SK-N-DZ (cell line): ENCODE results near the gene PCDHGB5.
A peak's percentile ranks its signal among the peaks of the same experiment; 100 is the strongest.
"Not testable (repeated sequence)": the region's sequence is repeated elsewhere in the genome, so short reads cannot be mapped to it uniquely, and the experiment has no call there.

Source experiments
- DNase-seq: peaks from one replicate; pipeline ENCODE4 v3.0.0-alpha.2; 2015; ENCODE audit warnings: low spot score

The PCDHGB5 gene

DNA sequence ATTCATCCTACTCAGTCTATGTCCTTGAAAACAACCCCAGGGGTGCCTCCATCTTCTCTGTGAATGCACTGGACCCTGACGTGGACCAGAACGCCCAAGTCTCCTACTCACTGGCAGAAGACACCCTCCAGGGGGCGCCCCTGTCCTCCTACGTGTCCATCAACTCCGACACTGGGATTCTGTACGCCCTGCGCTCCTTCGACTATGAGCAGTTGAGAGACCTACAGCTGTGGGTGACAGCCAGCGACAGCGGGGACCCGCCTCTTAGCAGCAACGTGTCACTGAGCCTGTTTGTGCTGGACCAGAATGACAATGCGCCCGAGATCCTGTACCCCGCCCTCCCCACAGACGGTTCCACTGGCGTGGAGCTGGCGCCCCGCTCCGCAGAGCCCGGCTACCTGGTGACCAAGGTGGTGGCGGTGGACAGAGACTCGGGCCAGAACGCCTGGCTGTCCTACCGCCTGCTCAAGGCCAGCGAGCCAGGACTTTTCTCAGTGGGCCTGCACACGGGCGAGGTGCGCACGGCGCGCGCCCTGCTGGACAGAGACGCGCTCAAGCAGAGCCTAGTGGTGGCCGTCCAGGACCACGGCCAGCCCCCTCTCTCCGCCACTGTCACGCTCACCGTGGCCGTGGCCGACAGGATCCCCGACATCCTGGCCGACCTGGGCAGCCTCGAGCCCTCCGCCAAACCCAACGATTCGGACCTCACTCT, 22.1 kb upstream of the PCDHGB5 start:
- not testable (repeated sequence) for DNase-seq

DNA sequence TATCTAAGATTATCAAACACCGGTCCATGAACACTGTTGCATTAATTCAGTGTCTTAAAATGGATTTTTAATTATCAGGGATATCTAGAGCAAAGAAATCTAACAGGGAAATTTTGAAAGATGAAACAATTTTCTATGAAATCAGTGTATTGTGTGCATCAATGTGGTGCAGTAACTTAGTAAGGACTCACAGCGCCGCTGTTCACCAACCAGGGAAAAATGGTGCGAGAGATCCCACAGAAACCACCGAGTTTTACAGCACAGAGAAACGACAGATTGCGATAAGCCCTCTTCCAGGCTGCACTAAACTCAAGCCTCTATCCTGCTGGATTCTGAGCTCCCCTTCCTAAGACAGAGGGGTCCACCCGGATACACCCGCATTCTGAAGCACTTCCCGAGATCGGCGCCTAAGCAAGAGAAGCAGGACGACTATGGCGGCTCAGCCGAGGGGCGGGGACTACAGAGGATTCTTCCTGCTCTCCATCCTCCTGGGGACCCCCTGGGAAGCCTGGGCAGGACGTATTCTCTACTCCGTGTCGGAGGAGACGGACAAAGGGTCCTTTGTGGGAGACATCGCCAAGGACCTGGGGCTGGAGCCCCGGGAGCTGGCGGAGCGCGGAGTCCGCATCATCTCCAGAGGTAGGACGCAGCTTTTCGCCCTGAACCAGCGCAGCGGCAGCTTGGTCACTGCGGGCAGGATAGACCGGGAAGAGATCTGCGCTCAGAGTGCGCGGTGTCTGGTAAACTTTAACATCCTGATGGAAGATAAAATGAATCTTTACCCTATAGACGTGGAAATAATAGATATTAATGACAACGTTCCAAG, 15.1 kb upstream of the PCDHGB5 start, which contains the start of gene PCDHGA7:
Gene PCDHGA7, plus strand, starts transcription at position 274 of the 826 bp plus-strand sequence. Its CDS starts 158 bp downstream, at position 432.
- DNase-seq, result no peak

DNA sequence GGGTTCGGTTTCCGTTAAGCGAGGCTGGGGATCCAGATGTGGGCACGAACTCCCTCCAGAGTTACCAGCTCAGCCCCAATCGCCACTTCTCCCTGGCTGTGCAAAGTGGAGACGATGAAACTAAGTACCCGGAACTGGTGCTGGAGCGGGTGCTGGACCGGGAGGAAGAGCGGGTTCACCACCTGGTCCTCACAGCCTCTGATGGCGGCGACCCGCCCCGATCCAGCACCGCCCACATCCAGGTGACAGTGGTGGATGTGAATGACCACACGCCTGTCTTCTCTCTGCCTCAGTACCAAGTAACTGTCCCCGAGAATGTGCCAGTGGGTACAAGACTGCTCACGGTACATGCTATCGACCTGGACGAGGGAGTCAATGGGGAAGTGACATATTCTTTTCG, 14.4 kb upstream of the PCDHGB5 start:
- no peak for DNase-seq

DNA sequence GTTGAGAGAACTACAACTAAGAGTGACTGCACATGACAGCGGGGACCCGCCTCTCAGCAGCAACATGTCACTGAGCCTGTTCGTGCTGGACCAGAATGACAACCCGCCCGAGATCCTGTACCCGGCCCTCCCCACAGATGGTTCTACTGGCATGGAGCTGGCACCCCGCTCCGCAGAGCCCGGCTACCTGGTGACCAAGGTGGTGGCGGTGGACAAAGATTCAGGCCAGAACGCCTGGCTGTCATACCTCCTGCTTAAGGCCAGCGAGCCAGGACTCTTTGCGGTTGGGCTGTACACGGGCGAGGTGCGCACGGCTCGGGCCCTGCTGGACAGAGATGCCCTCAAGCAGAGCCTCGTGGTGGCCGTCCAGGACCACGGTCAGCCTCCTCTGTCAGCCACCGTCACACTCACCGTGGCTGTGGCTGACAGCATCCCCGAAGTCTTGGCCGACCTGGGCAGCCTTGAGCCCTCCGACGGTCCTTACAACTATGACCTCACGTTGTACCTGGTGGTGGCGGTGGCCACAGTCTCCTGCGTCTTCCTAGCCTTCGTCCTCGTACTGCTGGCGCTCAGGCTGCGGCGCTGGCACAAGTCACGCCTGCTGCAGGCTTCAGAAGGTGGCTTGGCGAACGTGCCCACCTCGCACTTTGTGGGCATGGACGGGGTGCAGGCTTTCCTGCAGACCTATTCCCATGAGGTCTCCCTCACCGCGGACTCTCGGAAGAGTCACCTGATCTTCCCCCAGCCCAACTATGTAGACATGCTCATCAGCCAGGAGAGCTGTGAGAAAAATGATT, 13.1 kb upstream of the PCDHGB5 start:
- no peak for DNase-seq

DNA sequence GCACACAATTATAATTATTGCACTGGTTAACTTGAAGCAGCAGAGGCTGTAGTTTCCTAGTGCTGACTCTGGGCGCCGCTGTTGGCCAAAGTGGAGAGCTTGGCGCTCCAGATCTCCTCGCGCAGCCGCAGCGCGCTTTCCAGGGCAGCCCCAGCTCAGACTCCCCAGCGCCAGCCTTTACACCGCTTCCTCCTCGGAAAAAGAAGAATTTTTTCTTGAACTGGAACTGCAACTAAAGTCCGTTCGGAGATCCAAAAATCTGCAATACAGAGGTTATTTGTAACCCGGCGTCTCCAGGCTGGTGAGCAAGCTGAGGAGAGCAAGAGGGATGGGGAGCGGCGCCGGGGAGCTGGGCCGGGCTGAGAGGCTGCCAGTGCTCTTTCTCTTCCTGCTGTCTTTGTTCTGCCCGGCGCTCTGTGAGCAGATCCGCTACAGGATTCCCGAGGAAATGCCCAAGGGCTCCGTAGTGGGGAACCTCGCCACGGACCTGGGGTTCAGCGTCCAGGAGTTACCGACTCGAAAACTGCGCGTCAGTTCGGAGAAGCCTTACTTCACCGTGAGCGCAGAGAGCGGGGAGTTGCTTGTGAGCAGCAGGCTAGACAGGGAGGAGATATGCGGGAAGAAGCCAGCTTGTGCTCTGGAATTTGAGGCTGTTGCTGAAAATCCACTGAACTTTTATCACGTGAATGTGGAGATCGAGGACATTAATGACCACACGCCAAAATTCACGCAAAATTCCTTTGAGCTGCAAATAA, 10.0 kb upstream of the PCDHGB5 start, which contains the start of gene PCDHGB4:
Gene PCDHGB4, plus strand, starts transcription at position 142 of the 755 bp plus-strand sequence. Its CDS starts 187 bp downstream, at position 329.
- DNase-seq, result not testable (repeated sequence)

DNA sequence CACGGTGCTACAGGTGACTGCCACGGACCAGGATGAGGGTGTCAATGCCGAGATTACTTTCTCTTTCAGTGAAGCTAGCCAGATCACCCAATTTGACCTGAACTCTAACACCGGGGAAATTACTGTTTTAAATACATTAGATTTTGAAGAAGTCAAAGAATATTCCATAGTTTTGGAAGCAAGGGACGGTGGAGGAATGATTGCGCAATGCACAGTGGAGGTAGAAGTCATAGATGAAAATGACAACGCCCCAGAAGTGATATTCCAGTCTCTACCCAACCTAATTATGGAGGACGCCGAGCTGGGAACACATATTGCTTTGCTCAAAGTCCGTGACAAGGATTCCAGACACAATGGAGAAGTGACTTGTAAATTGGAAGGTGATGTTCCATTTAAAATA, 9.1 kb upstream of the PCDHGB5 start:
- DNase-seq, result no peak

DNA sequence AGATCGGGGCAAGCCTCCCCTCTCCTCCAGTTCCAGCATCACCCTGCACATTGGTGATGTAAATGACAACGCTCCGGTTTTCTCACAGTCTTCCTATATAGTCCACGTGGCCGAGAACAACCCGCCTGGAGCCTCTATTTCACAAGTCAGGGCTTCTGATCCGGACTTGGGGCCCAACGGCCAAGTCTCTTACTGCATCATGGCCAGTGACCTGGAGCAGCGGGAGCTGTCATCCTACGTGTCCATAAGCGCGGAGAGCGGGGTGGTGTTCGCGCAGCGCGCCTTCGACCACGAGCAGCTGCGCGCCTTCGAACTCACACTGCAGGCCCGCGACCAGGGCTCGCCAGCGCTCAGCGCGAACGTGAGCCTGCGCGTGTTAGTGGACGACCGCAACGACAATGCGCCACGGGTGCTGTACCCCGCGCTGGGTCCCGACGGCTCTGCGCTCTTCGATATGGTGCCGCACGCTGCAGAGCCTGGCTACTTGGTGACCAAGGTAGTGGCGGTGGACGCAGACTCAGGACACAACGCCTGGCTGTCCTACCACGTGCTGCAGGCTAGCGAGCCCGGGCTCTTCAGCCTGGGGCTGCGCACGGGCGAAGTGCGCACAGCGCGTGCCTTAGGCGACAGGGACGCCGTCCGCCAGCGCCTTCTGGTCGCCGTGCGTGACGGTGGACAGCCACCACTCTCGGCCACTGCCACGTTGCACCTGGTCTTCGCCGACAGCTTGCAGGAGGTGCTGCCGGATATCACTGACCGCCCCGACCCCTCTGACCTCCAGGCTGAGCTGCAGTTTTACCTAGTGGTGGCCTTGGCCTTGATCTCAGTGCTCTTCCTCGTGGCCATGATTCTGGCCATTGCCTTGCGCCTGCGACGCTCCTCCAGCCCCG, 8.3 kb upstream of the PCDHGB5 start:
- DNase-seq, result no peak

DNA sequence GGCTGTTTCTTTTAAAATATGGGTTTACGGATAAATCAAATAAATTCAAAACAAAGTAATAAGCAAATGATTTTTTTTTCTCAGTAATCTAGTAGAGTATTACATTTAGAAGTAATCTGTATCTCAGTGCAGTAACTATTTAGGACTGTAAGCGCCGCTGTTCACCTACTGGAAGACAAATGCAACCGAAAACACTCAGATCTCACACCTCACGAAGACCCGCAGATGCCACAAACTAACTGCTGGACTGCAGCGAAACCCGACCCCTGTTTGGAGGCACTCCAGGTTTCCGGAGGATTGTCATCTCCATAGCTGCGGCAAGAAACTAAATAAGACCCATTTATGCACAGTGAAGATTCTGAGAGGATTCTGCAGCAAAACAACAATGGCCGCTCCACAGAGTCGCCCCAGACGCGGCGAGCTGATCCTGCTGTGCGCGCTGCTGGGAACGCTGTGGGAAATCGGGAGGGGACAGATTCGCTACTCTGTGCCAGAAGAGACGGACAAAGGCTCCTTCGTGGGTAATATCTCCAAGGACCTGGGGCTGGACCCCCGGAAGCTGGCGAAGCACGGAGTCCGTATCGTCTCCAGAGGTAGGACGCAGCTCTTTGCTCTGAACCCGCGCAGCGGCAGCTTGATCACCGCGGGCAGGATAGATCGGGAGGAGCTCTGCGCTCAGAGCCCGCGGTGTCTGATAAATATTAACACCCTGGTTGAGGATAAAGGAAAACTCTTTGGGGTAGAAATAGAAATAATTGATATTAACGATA, 5.1 kb upstream of the PCDHGB5 start, which contains the start of gene PCDHGA8:
Gene PCDHGA8, plus strand, starts transcription at position 205 of the 770 bp plus-strand sequence. Its CDS starts 181 bp downstream, at position 386.
- DNase-seq, result no peak

DNA sequence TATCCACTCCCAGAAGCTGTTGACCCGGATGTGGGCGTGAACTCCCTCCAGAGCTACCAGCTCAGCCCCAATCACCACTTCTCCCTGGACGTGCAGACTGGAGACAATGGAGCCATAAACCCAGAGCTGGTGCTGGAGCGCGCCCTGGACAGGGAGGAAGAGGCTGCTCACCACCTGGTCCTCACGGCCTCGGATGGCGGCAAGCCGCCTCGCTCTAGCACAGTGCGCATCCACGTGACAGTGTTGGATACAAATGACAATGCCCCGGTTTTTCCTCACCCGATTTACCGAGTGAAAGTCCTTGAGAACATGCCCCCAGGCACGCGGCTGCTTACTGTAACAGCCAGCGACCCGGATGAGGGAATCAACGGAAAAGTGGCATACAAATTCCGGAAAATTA, 4.5 kb upstream of the PCDHGB5 start:
- no peak for DNase-seq

DNA sequence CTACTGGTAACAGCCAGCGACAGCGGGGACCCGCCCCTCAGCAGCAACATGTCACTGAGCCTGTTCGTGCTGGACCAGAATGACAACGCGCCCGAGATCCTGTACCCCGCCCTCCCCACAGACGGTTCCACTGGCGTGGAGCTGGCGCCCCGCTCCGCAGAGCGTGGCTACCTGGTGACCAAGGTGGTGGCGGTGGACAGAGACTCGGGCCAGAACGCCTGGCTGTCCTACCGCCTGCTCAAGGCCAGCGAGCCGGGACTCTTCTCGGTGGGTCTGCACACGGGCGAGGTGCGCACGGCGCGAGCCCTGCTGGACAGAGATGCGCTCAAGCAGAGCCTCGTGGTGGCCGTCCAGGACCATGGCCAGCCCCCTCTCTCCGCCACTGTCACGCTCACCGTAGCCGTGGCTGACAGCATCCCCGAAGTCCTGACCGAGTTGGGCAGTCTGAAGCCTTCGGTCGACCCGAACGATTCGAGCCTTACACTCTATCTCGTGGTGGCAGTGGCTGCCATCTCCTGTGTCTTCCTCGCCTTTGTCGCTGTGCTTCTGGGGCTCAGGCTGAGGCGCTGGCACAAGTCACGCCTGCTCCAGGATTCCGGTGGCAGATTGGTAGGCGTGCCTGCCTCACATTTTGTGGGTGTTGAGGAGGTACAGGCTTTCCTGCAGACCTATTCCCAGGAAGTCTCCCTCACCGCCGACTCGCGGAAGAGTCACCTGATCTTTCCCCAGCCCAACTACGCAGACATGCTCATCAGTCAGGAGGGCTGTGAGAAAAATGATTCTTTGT, 3.2 kb upstream of the PCDHGB5 start:
- DNase-seq, result not testable (repeated sequence)

DNA sequence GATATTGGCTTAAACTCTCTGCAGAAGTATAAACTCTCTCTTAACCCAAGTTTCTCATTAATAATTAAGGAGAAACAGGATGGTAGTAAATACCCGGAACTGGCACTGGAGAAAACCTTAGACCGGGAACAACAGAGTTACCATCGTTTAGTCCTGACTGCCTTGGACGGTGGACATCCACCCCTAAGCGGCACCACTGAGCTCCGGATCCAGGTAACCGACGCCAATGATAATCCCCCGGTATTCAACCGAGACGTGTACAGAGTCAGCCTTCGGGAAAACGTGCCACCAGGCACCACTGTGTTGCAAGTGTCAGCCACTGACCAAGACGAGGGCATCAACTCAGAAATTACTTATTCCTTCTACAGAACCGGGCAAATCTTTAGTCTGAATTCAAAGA, 861 bp downstream of the PCDHGB5 start:
- DNase-seq, result no peak

DNA sequence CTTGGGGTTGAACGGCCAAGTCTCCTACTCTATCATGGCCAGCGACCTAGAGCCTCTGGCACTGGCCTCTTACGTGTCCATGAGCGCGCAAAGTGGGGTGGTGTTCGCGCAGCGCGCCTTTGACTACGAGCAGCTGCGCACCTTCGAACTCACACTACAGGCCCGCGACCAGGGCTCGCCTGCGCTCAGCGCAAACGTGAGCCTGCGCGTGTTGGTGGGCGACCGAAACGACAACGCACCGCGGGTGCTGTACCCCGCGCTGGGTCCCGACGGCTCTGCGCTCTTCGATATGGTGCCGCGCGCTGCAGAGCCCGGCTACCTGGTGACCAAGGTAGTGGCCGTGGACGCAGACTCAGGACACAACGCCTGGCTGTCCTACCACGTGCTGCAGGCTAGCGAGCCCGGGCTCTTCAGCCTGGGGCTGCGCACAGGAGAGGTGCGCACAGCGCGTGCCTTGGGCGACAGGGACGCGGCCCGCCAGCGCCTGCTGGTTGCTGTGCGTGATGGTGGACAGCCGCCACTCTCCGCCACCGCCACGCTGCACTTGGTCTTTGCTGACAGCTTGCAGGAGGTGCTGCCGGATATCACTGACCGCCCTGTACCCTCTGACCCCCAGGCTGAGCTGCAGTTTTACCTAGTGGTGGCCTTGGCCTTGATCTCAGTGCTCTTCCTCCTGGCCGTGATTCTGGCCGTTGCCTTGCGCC, 2.0 kb downstream of the PCDHGB5 start:
- no peak for DNase-seq

DNA sequence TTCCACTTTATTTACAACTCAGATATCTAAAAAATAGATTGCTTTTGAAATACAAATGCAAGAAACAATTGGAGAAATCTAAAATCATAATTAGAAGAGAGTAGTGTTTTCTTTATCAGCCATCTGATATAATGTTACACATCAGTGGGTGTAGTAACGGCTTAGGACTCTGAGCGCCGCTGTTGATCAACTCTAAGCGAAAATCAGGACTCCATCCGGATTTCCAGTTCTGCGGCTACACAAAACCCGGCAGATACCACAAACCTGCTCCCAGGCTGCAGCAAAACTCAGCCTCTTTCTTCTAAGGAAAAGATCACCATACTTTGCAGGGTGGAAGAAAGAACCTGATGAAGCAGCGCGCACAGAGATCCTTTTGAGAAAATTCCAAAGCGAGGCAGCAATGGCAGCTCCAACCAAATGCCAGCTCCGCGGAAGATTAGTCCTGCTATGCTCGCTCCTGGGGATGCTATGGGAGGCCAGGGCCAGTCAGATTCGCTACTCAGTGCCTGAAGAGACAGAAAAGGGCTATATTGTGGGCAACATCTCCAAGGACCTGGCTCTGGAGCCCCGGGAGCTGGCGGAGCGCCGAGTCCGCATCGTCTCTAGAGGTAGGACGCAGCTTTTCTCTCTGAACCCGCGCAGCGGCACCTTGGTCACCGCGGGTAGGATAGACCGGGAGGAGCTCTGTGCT, 5.0 kb downstream of the PCDHGB5 start, which contains the start of gene PCDHGA9:
Gene PCDHGA9, plus strand, starts transcription at position 226 of the 691 bp plus-strand sequence. Its CDS starts 175 bp downstream, at position 401.
- DNase-seq, result peak; percentile 47

DNA sequence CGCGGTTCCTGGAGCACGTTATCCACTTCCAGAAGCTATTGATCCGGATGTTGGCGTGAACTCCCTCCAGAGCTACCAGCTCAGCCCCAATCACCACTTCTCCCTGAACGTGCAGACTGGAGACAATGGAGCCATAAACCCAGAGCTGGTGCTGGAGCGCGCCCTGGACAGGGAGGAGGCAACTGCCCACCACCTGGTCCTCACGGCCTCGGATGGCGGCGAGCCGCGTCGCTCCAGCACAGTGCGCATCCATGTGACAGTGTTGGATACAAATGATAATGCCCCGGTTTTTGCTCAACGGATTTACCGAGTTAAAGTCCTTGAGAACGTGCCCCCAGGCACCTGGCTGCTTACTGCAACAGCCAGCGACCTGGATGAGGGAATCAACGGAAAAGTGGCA, 5.6 kb downstream of the PCDHGB5 start:
- DNase-seq, result no peak

DNA sequence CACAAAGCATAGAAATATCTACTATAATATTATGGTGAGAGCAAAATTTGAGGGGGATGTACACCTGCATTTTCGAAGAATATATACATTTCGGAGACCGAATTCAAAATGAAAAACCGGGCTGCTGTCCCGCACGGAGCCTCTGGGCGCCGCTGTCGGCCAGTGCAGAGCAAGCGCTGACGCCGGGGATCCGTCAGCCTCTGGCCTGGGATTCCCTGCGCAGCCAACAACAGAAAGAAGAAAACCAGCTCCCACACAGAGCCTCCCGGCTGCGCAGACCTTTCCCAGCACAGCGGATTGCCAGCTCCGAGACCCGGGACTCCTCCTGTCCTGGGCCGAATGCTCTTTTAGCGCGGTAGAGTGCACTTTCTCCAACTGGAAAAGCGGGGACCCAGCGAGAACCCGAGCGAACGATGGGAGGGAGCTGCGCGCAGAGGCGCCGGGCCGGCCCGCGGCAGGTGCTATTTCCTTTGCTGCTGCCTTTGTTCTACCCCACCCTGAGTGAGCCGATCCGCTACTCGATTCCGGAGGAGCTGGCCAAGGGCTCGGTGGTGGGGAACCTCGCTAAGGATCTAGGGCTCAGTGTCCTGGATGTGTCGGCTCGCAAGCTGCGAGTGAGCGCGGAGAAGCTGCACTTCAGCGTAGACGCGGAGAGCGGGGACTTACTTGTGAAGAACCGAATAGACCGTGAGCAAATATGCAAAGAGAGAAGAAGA, 10.2 kb downstream of the PCDHGB5 start, which contains the start of gene PCDHGB6:
Gene PCDHGB6, plus strand, starts transcription at position 232 of the 716 bp plus-strand sequence. Its CDS starts 182 bp downstream, at position 414.
- DNase-seq, result peak; percentile 73
